GM18517 (cell line): ENCODE data around the gene FAN1.

Source experiments
- ATAC-seq: cut with Tn5 transposase; IDR thresholded peaks from one replicate; pipeline ENCODE4 v1.9.1; 2021; ENCODE audit warnings: mild to moderate bottlenecking, moderate library complexity; ENCODE audit not compliant: unreplicated experiment

FAN1 gene

DNA sequence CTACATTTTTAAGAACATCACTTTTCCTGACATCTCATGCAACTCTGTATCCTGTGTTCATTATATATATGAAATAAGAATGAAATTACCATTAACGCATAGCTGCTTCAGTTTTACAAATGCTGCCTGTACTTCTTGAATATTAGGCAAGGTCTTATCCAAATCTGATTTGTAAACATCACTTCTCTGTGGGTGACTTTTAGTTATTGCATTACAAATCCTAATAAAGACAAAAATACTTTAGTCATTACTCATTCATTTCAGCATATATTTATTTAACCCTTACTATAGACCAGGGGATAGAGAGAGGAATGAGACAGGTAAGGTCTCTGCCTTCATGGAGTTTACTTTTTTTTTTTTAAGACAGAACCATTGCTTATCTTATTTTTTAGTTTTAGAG, 51.0 kb downstream of the FAN1 start:
- ATAC-seq: no peak

DNA sequence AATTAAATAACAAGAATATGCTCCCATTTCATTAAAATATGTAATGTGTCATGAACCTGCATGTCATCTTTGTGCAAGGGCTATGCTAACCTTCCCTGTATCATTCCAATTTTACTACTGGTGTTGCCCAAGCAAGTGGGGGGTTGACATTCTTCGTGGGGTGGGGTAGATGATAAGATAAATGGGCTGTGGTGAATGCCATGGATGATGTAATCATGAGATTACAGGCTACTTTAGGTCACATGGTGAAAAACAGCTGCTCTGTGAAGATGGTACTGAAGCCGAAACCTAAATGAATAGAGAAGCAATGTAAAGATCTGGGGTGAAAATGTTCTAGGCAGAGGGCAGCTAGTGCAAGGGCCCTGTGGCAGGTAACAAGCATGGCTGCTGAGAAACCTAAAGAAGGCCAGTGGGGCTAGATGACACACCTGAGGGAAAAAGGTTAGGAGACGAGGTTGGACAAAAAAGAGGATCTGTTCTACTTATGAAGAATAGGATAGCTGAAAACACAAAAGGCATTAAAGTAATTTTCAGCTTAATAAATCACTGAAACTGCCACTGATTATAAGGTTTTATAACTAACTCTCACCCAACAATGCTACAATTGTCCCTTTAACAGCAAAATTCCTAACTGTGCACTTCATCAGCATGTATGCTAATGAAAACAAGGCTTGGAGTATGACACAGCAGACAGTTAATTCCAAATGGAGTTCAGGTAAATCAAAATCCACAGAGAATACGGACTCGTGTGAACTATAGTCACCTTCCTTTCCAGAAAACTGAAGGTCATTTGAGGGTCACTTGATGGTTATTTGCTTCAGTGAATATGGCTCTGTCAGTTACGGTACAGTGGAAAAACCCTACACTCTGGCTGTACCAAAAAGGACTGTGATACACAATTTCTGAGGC, 52.8 kb downstream of the FAN1 start:
- ATAC-seq: no peak

DNA sequence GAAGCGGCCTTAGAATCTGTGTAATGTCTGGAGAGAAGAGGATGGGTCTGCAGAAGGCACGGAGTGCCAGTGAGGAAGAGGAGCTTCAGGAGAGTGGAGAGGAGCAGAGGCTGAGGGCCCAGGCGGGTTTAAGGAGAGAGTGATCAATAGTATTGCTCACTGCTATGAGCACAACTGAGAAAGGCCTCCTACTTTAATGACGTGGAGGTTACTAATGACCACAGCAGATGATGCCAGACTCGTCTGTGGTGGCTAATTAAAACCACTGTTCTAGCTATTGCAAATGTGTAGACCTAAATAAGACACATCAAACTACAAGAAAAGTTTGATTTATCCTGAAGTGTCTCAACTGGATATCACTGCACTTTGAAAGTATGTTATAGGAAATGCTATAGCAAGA, 54.5 kb downstream of the FAN1 start:
- no peak for ATAC-seq

DNA sequence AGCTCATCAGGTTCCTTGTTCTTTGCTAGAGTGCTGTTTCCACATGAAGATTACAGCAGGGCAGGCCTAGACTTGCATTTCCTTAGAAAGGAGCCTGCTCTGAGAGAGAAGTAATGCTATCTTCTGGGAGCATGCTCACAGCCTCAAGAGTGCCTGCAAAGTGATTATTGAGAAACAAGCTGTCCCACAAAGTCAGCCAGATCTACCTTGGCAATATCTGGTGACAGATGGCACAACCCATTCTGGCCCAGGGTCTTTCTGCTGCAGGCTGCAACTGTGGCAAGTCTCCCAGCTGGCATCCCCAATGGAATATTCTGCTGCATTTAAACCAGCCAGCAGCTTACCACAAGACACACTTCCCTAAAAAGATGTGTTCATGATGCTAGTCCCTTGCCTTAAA, 58.4 kb downstream of the FAN1 start:
- no peak for ATAC-seq

DNA sequence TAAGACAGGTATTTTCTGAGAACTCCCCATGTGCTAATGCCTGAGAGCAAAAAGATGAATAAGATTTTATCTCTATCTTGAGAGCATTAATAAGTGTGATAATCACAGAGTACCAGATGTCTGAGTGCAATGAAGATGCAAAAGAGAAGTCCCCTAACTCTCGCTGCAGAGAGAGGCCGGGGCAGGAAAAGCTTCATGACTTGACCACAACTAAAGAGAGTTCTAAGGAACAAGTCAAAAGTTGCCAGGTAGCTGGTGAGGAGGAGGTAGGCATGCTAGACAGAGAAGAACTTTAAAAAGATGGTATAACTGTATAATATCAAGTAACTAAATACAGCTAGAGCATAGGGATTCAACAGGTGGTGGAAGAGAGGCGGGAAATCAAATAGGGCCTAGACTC, 58.9 kb downstream of the FAN1 start:
- no peak for ATAC-seq

DNA sequence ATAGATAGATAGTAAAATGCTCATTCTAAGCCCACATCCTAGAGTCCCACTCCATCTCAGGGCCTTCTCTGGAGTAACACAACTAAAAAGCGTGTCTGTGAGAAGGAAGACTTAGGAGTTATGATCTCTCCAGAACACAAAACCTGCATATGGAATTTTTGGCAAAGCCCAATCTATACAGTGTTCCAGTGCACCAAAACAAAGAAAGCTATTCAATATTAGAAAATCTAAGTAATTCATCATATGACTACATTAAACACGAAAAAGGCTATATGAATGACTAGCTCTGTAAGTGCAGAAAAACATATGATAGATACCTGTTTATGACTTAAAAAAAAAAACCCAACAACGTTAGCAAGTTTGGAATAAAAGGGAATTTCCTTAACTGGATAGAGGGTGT, 60.0 kb downstream of the FAN1 start:
- no peak for ATAC-seq

DNA sequence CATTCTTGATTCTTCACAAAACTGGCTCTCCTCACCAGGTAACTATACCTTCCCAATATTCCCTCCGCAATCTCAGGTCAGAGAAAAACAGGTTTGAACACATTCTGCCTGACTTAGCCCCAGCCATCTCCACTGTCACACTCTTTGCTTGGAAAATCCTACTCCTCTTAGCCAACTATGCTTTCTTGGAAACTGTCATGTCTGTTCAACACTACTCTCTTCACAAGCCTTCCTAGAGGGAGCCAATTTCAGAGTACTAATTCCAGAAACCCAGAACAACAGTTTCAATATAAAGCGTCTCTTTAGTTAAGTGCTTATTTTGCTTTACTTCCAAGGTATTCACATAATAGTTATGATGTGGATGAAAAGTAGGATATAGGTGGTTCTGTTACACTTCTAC, 66.0 kb downstream of the FAN1 start:
- ATAC-seq: no peak

DNA sequence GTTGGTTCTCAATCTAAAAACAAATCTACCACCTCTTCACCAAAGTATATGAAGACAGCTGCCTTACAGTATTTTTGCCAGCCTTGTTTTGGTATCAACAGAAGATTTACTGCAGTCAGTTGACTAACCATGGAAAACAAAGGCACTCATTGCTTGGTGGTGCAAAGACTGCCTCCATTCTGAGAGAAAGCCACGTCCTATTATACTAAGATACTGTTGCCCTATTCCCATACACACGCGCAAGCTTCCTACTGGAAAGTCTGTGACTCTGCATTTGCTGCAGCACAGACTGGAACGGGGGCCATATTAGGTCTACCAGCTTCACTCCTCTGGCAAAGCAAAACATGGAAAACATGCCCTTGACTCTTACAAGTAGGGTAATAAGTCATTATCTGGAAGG, 69.7 kb downstream of the FAN1 start:
- no peak for ATAC-seq

DNA sequence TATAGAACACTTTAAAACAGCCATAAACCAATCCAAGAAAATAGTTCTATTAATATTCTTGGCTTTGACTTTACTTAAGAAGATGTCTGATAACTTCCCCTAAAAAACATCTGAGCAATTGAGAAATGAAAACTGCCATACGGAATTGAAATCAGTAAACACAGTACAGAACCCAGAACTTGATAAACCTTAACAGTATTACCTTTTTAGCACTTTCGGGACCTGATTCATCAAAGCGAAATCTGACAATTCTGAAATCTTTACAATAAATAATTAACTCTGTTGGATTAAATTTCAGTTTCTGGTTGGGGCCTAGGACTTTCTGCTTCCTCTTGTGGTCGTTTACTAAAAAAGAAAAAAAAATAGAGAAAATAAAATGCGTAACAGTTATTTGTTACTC, 70.4 kb downstream of the FAN1 start:
- no peak for ATAC-seq

DNA sequence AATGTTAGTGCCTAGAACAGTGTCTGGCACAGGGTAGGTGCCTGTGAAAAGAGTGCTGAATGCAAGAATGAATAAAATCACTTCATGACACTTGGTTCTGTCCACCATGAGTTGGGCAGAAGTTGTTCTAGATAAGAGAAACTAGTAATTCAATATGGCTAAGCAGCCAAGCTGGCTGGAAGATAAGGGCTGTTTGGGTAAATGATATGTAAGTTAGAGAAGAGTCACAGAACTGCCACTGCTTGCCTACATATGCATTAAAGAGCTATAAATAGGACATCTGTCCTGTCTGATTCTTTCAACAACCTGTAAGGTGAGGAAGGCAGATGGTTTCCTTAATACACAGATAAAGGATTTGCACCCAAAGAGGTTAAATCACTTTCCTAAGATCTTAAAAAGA, 74.6 kb downstream of the FAN1 start:
- no peak for ATAC-seq

DNA sequence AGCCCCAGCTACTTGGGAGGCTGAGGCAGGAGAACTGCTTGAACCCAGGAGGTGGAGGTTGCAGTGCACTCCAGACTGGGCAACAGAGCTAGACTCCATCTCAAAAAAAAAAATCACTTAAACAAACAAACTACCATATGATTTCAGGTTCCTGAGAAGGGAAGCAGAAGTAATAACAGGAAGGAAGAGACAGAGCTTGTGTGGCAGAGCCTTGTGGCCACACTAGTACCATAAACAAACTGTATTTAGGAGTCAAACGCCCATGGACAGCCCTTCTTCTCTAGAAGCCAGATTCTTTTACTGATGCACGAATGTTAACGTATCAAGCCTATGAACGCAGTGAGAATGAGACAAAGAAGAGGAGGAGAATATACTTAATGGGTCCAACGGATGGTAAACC, 75.7 kb downstream of the FAN1 start:
- ATAC-seq: no peak

DNA sequence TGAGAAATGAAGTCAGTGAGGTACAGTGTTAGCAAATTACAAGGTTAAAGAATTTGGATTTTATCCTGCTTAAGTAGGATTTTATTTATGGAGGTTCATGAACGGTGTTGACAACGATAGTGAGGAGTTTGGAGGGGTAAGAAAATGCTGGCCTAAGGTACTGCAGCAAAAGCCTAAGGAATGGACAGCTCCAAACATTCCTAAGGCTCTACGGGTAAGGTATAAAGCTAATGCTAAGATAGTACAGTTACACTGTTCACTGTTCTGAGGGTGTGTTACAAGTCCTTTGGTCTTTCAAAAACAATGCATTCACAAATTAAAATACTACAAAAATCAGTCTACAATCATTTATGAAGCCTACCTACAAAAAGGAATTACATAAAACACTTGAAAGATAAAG, 80.4 kb downstream of the FAN1 start:
- ATAC-seq: no peak

DNA sequence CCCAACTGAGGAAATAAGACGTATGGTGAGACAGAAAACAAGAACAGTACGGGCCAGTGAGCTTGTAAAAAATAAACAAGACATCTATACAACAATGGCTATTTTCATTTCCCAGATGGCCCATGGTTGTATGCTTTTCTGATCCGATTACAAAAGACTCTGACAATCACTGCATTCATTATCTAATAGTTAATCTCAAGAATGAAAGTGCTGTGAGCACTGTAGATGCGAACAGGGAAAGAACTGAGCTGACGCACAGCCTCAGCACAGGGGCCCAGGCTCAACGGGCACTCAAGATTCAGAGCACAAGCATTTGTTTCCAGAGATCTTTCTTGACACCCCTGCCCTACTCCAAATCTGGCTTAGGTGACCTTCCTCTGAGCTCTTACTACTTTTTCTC, 80.8 kb downstream of the FAN1 start:
- ATAC-seq: no peak

DNA sequence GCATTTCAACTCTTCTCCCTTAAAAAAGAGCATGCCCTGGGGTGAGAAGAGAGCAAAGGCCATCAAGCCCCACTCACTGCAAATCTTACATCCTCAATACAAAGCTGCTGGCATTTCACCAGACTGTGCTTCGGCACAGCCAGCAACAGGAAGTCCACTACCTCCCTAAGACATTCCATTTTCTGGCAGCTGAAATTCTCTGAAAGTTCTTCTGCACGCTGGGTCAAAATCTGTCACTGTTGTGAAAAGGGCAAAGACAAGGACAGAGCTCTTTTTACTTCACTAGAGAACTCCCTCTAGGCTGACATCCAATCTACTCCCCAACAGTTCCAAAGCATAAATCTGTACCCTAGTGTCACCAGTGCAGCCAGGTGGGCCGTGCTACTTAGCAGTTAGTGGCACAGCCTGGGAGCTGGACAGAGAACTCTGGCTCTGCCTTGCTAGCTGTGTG, 81.4 kb downstream of the FAN1 start:
- no peak for ATAC-seq

DNA sequence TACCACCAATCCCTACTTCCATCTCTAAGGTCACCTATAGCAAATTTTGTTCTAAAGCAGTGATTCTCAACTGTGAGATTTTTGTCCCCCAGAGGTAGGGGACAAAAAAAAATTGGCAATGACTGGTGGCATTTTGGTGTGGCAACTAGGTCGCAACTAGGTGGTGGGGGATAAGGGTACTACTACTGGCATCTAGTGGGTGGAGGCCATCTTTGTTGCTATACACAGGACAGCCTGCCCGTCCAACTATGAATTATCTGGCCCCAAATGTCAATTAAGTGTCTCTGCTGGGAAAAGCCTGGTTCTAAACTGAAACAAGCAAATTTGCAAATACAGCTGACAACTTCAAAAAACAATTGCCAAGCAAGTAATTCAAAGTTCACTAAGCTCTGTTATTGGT, 86.3 kb downstream of the FAN1 start:
- no peak for ATAC-seq

DNA sequence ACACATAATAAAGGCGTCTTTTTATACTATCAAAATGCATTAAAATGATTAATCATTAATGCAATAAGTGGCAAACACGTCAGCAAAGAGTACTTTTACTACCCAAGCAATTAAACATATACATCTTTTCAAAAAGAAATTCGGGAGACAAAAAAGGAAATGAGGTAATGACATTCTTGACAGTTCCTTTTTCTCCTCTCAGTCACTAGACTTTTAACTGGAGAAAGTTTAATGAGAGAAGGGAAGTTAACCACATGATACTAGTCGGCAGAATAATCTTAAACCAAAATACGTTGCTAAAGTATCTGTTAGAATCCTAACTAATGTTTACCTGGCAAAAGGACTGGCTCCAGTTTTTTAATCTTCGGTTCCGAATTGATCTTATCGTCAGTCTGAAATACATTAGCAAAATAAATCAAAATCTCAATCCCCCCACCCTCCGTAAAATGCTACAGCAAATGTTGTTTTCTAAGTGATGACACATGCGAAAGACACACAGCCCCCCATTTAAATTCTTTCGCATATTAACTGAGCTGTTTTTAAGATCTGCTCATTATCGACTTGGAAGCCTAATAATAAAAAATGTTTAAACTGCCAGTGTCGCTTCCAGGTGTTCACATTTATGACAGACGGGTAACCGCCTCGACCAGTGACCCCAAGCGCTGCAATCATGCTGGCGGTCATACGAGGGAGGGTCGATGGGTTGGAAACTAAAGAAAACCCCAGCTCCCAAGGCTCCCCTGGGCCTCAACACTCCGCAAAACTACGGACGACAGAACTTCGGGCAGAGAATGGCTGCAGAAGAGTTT, 86.9 kb downstream of the FAN1 start:
- no peak for ATAC-seq

DNA sequence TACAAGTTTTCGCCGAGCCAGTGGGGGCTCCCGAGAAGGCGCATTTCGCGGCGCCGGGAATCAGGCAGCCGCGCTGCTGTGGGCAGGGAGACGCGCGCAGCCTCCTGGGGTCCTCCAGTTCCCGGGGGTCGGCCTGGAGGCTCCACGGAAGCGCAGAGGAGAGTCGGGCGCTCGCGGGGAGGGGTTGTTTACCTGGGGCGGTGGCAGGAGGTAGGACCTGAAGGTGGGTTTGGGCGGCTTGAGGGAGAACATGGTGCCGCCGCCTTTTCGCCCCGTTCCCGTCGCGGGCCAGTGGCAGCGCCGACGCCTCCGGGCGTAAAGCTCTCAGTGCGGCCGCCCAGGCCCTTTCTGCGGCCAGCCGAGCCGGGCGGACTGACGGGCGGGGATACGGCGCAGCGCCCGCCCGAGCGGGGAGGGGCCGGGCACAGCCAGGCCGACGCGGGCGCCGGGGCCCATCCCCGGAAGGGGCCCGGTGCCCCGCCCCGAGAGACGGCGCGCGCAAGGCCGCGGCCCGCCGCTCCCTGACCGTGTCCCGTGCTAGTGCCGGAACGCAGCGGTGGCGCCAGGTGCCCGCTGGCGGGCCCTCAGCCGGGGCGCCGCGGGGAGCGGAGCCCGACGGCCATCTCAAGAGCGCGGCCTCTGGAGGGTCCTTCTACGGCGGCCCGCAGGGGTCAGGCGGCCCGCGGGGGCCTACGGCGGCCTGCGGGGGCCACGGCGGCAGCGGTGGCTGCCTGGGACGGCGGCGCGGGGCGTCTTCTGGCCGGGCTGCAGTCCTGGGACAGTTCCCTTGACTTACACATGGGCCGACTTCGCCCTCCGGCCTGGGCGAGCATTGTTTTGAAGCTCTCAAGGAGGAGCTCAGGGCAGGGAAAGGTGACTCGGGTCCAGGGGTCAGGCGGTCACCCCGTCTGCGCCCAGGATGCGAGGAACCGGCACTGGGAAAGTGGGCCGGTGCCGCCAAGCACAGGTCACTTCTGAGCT, 87.8 kb downstream of the FAN1 start, which contains the start of gene MTMR10:
MTMR10 (minus strand) TSS at position 374 of the 981 bp plus-strand sequence; CDS start at position 252, 122 bp downstream.
- ATAC-seq: peak; percentile 79

DNA sequence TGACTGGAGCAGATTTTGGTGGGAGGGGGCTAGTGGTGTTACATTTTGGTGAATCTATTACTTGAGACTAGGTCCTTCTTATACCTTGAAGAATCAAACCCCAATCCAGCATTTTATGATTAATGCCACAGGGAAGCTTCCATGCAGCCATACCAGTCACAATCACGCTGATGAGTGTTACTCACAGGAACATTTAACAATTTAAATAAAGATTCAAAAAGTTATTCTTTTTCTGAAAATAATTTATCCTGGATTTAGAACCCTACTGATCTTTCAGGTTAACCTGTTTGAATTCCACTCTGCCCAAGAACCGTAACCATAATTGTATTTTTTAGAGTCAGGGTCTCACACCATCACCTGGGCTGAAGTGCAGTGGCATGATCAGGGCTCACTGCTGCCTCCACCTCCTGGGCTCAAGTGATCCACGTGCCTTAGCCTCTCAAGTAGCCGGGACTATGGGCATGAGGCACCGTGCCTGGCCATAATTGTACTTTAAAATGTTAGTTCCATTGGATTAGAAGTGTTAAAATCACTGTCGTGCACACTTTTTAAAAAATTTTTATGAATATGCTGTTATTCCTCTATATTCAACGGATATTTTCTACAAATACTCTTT, 88.6 kb downstream of the FAN1 start:
- no peak for ATAC-seq
